H1 (cell line): ENCODE results near the gene SEC63. TPM values are rescaled to one million over a fixed set of nuclear protein-coding genes. Genes with fewer than 3 reads are reported as not detected.

Experiments used
- CTCF ChIA-PET: fragments of 300-600 bp; sonication (Branson Sonifier 250); formaldehyde crosslinking; loops from one replicate; lab custom pipeline; 2021; ENCODE audit not compliant: partially characterized antibody; lab: Charles Lee
- POLR2A ChIA-PET: fragments of 300-600 bp; sonication (Branson Sonifier 250); formaldehyde crosslinking; loops from one replicate; lab custom pipeline; 2021; ENCODE audit warnings: inconsistent platforms; ENCODE audit not compliant: partially characterized antibody; lab: Charles Lee
- DNase-seq, 2 experiments: peaks; one replicate each; pipeline versions ENCODE4 v3.0.0 to v3.0.0-alpha.2; 2010 to 2022; ENCODE audit warnings: low spot score in 2 of 2, low read depth in 1 of 2, mixed read lengths in 1 of 2
- FAIRE-seq: peaks from 2 replicates; lab custom pipeline; 2011; peaks lifted over from hg19 to GRCh38; lab: Jason Lieb, UNC
- H2AFZ ChIP-seq: 2 replicates; pipeline ENCODE4 v1.8.1; 2012; ENCODE audit warnings: low read length, inconsistent platforms
- H2AK5ac ChIP-seq: 2 replicates; pipeline ENCODE4 v1.6.1; 2013; ENCODE audit warnings: low read depth, low read length
- H2BK120ac ChIP-seq: replicated peaks from 2 replicates; pipeline ENCODE3; 2013; ENCODE audit warnings: low read depth, low read length, inconsistent platforms
- H2BK12ac ChIP-seq: 2 replicates; pipeline ENCODE4 v1.6.1; 2013; ENCODE audit warnings: low read depth, low read length
- H2BK15ac ChIP-seq: 2 replicates; pipeline ENCODE4 v1.6.1; 2013; ENCODE audit warnings: low read length
- H2BK20ac ChIP-seq: 2 replicates; pipeline ENCODE4 v1.6.1; 2013; ENCODE audit warnings: low read length
- H2BK5ac ChIP-seq: 2 replicates; pipeline ENCODE4 v1.6.1; 2013; ENCODE audit warnings: low read depth, low read length
- H3K14ac ChIP-seq: 2 replicates; pipeline ENCODE4 v1.6.1; 2013; ENCODE audit warnings: inconsistent platforms; ENCODE audit not compliant: insufficient read length
- H3K18ac ChIP-seq: 2 replicates; pipeline ENCODE4 v1.6.1; 2013; ENCODE audit warnings: low read length; ENCODE audit errors: extremely low read depth
- H3K23ac ChIP-seq: 2 replicates; pipeline ENCODE4 v1.6.1; 2013; ENCODE audit warnings: inconsistent platforms; ENCODE audit not compliant: insufficient read length
- H3K23me2 ChIP-seq: 2 replicates; pipeline ENCODE4 v1.6.1; 2013; ENCODE audit warnings: low read depth, low read length
- H3K27ac ChIP-seq: 2 replicates; pipeline ENCODE4 v1.6.1; 2011; ENCODE audit warnings: low read depth, low read length, inconsistent platforms
- H3K27me3 ChIP-seq, 4 experiments: replicated peaks in 1 of 4; 1 replicate in 1 of 4; 2 replicates in 3 of 4; pipeline versions ENCODE4 v1.6.1 to v1.8.1; 2011 to 2013; ENCODE audit warnings: low read length in 3 of 4, mild to moderate bottlenecking in 3 of 4, inconsistent platforms in 2 of 4, mixed read lengths in 2 of 4, moderate library complexity in 1 of 4; ENCODE audit not compliant: control insufficient read depth in 3 of 4, insufficient read depth in 3 of 4; ENCODE audit errors: extremely low read depth in 1 of 4
- H3K36me3 ChIP-seq, 4 experiments: 2 replicates each; pipeline versions ENCODE4 v1.6.1 to v1.8.1; 2011 to 2013; ENCODE audit warnings: mild to moderate bottlenecking in 4 of 4, low read length in 3 of 4, moderate library complexity in 2 of 4, control low read depth in 1 of 4, inconsistent platforms in 1 of 4; ENCODE audit not compliant: insufficient read depth in 4 of 4, control insufficient read depth in 2 of 4
- H3K4ac ChIP-seq: replicated peaks from 2 replicates; pipeline ENCODE3; 2013; ENCODE audit warnings: low read length, low read depth, mixed read lengths, inconsistent platforms; ENCODE audit not compliant: insufficient read length
- H3K4me1 ChIP-seq, 4 experiments: replicated peaks in 1 of 4; 1 replicate in 1 of 4; 2 replicates in 3 of 4; pipeline versions ENCODE4 v1.6.1 to v1.8.1; 2011 to 2013; ENCODE audit warnings: low read length in 3 of 4, inconsistent platforms in 2 of 4, mixed read lengths in 1 of 4; ENCODE audit not compliant: insufficient read depth in 4 of 4, control insufficient read depth in 3 of 4
- H3K4me2 ChIP-seq, 2 experiments: 2 replicates each; pipeline versions ENCODE4 v1.6.1 to v1.8.1; 2011 to 2013; ENCODE audit warnings: low read depth in 2 of 2, low read length in 2 of 2, control low read depth in 1 of 2, inconsistent platforms in 1 of 2, mild to moderate bottlenecking in 1 of 2; ENCODE audit not compliant: insufficient read depth in 1 of 2
- H3K4me3 ChIP-seq, 4 experiments: fragments of 200-600, 300-600 bp in 1 of 4; sonication (generic), shearing (Covaris generic), sonication (Bioruptor Twin) in 1 of 4; 2 replicates each; pipeline versions ENCODE4 v1.5.1 to v1.8.1; 2011 to 2016; ENCODE audit warnings: low read length in 4 of 4, low read depth in 3 of 4, control low read depth in 2 of 4, inconsistent platforms in 2 of 4, mild to moderate bottlenecking in 2 of 4, mixed read lengths in 1 of 4, moderate library complexity in 1 of 4; ENCODE audit not compliant: insufficient read depth in 2 of 4; ENCODE audit errors: extremely low read depth in 1 of 4
- H3K56ac ChIP-seq: replicated peaks from 2 replicates; pipeline ENCODE3; 2013; ENCODE audit warnings: low read depth, mild to moderate bottlenecking, mixed read lengths, low read length, inconsistent platforms; ENCODE audit not compliant: insufficient read length
- H3K79me1 ChIP-seq: 2 replicates; pipeline ENCODE4 v1.6.1; 2013; ENCODE audit warnings: low read depth, low read length, control low read depth
- H3K79me2 ChIP-seq, 2 experiments: 2 replicates each; pipeline versions ENCODE4 v1.6.1 to v1.8.1; 2012 to 2013; ENCODE audit warnings: low read length in 2 of 2, mild to moderate bottlenecking in 2 of 2, inconsistent platforms in 1 of 2; ENCODE audit not compliant: insufficient read depth in 2 of 2, control insufficient read depth in 1 of 2
- H3K9ac ChIP-seq, 4 experiments: replicated peaks in 1 of 4; 1 replicate in 1 of 4; 2 replicates in 3 of 4; pipeline versions ENCODE4 v1.6.1 to v1.8.1; 2011 to 2013; ENCODE audit warnings: low read depth in 3 of 4, low read length in 3 of 4, control low read depth in 2 of 4, mild to moderate bottlenecking in 2 of 4, moderate library complexity in 2 of 4, inconsistent platforms in 1 of 4; ENCODE audit errors: extremely low read depth in 1 of 4
- H3K9me3 ChIP-seq, 2 experiments: 2 replicates each; pipeline versions ENCODE4 v1.6.1 to v1.8.1; 2012 to 2013; ENCODE audit warnings: mild to moderate bottlenecking in 2 of 2, moderate library complexity in 2 of 2, control low read depth in 1 of 2, inconsistent platforms in 1 of 2, low read depth in 1 of 2, low read length in 1 of 2, mixed read lengths in 1 of 2; ENCODE audit not compliant: insufficient read depth in 2 of 2
- H4K20me1 ChIP-seq, 2 experiments: replicated peaks in 1 of 2; 2 replicates each; pipeline versions ENCODE3 to v1.8.1; 2011 to 2013; ENCODE audit warnings: inconsistent platforms in 2 of 2, low read length in 2 of 2, mild to moderate bottlenecking in 1 of 2; ENCODE audit not compliant: insufficient read depth in 2 of 2, control insufficient read depth in 1 of 2
- H4K5ac ChIP-seq: 2 replicates; pipeline ENCODE4 v1.6.1; 2013; ENCODE audit warnings: low read length, low read depth, mixed read lengths, inconsistent platforms; ENCODE audit not compliant: insufficient read length
- H4K8ac ChIP-seq: 2 replicates; pipeline ENCODE4 v1.8.0; 2013; ENCODE audit warnings: mild to moderate bottlenecking, moderate library complexity, low read length, inconsistent platforms; ENCODE audit not compliant: insufficient read depth; ENCODE audit errors: extremely low read depth
- H4K91ac ChIP-seq: replicated peaks from 2 replicates; pipeline ENCODE3; 2013; ENCODE audit warnings: low read length, mixed read lengths, inconsistent platforms; ENCODE audit not compliant: insufficient read length
- CTCF ChIP-seq, 3 experiments: IDR thresholded peaks; 1 replicate in 2 of 3; 2 replicates in 1 of 3; pipeline versions ENCODE4 v1.5.1 to v1.6.1; 2011; ENCODE audit warnings: low read length in 3 of 3, mild to moderate bottlenecking in 3 of 3, inconsistent platforms in 2 of 3, low read depth in 1 of 3, moderate library complexity in 1 of 3; ENCODE audit not compliant: insufficient read depth in 1 of 3; ENCODE audit errors: control extremely low read depth in 1 of 3
- E2F6 ChIP-seq: IDR thresholded peaks from 2 replicates; pipeline ENCODE4 v1.6.1; 2012; ENCODE audit warnings: inconsistent platforms
- JUN ChIP-seq: IDR thresholded peaks from 2 replicates; pipeline ENCODE4 v1.6.1; 2011; ENCODE audit warnings: low read depth, mild to moderate bottlenecking, improper control_type of control experiment, low read length
- RFX5 ChIP-seq: IDR thresholded peaks from 2 replicates; pipeline ENCODE4 v1.6.1; 2011; ENCODE audit warnings: low read depth, low read length, improper control_type of control experiment, borderline replicate concordance
- RNF2 ChIP-seq: fragments of 200-900, 300-1000 bp; sonication (generic); IDR thresholded peaks from 2 replicates; pipeline ENCODE4 v1.7.1; 2016; ENCODE audit warnings: borderline replicate concordance, low read depth, mild to moderate bottlenecking, antibody characterized with exemption, low read length; ENCODE audit not compliant: poor library complexity, severe bottlenecking; ENCODE audit errors: missing control alignments
- SP4 ChIP-seq: IDR thresholded peaks from 2 replicates; pipeline ENCODE4 v1.6.1; 2012; ENCODE audit warnings: low read length, inconsistent platforms
- USF2 ChIP-seq: IDR thresholded peaks from 2 replicates; pipeline ENCODE4 v1.6.1; 2011; ENCODE audit warnings: low read length, improper control_type of control experiment
- polyA plus RNA-seq, 7 experiments: library from polyadenylated mRNA; depleted of rRNA in 3 of 7; stranded (reverse) in 5 of 7; unstranded in 2 of 7; fragments of >200 nt in 5 of 7; fragments of 200-250 nt in 2 of 7; gene quantifications; 1 replicate in 5 of 7; 2 replicates in 1 of 7; 4 replicates in 1 of 7; pipeline versions ENCODE4 v1.2.1 to v1.2.3, GENCODE V29; 2011 to 2013; ENCODE audit warnings: missing spikeins in 2 of 7, mixed read lengths in 2 of 7
- total RNA-seq: library from RNA; stranded (reverse); fragmentation: NEBNext Ultra II Directional; extraction: Animal tissue kit (Norgen Biotek cat#: 25700); gene quantifications from 2 replicates; pipeline ENCODE4 v1.2.1, GENCODE V29; 2021

SEC63 gene
- total and polyA plus RNA-seq, 2 of the 8 experiments (the other 6 are each of a cell fraction or from before 2014, with no cell fraction given): 17.3 to 121 TPM

GRCh38 chr6:107894809-107895396, 63.1 kb downstream of the SEC63 start:
- H3K36me3 ChIP-seq: peaks cover 2 to 57% (median 32%) of the 10 kb centered on the region in 4 experiments
- H2AK5ac ChIP-seq: no peak overlapping the region
- no peaks in the 10 kb centered on the region for H3K79me1 ChIP-seq
- no peaks in the 10 kb centered on the region for H3K79me2 ChIP-seq
- H2BK120ac ChIP-seq: no peak overlapping the region
- H3K4ac ChIP-seq: no peak overlapping the region
- H3K9me3 ChIP-seq: no peaks in the 10 kb centered on the region
- no peaks in the 10 kb centered on the region for H3K27me3 ChIP-seq
- no peak overlapping the region for H3K14ac ChIP-seq
- H3K18ac ChIP-seq: no peak overlapping the region
- TF ChIP-seq E2F6 (no peak), USF2 (no peak), RNF2 (no peak), CTCF (IDR thresholded peaks at IDR 0.05; ENCODE audit: control extremely low read depth in 1 of 3, insufficient read depth in 1 of 3, low read depth in 1 of 3, low read length in 3 of 3) (no peak), JUN (no peak), SP4 (no peak), RFX5 (no peak)
- TF ChIP-seq, all 59 proteins: peak for 0
- Histone ChIP-seq H2BK15ac (no peak overlapping the region), H3K4me2 (no peak overlapping the region), H3K9ac (no peak overlapping the region), H3K4me3 (no peak overlapping the region), H2AFZ (no peak overlapping the region), H4K91ac (no peak overlapping the region), H4K20me1 (no peaks in the 10 kb centered on the region), H4K8ac (no peak overlapping the region), H4K5ac (no peak overlapping the region), H3K27ac (no peak overlapping the region), H2BK5ac (no peak overlapping the region), H3K23ac (no peak overlapping the region), H3K23me2 (peaks cover 2% of the 10 kb centered on the region; the same call in 1 of the 2 replicates), H3K4me1 (no peaks in the 10 kb centered on the region), H2BK12ac (no peak overlapping the region), H3K56ac (no peak overlapping the region), H2BK20ac (no peak overlapping the region)
- DNase-seq (no peak), FAIRE-seq (no peak)
- ChIA-PET CTCF (interaction anchor here (0.7 to 1.2 kb wide), 2 partner anchors 9 to 18 kb away, joined by 3 read pairs; no protein-coding TSS in a partner anchor), POLR2A (no interaction called here)
